MCF 10A (cell line): ENCODE results near the gene MAP4K5. TPM values are rescaled to one million over a fixed set of nuclear protein-coding genes. Genes with fewer than 3 reads are reported as not detected.

Source experiments
- BruUV-seq: library from RNA; stranded (reverse); fragments of 400-500 nt; replicated peaks from 2 replicates; lab custom pipeline; 2021; lab: Mats Ljungman, UMichigan
- CTCF ChIA-PET: fragments of 300-600 bp; sonication (Branson Sonifier 250); formaldehyde crosslinking; extraction: SDS; loops from one replicate; lab custom pipeline; 2021; ENCODE audit warnings: antibody characterized with exemption, inconsistent platforms; lab: Yijun Ruan, JAX
- POLR2A ChIA-PET: fragments of 300-600, 350-650 bp; sonication (Branson Sonifier 250); formaldehyde crosslinking; extraction: SDS; loops from one replicate; lab custom pipeline; 2020; ENCODE audit warnings: antibody characterized with exemption, inconsistent platforms; lab: Yijun Ruan, JAX
- DNase-seq: peaks from one replicate; pipeline ENCODE4 v3.0.0-alpha.2; 2018; ENCODE audit not compliant: unreplicated experiment
- H3K27ac Mint-ChIP-seq: one replicate; pipeline ENCODE4 v1.8.0; 2022; ENCODE audit warnings: mild to moderate bottlenecking, low read depth, mixed read lengths; ENCODE audit not compliant: unreplicated experiment
- H3K27me3 Mint-ChIP-seq: one replicate; pipeline ENCODE4 v1.8.0; 2022; ENCODE audit warnings: mixed read lengths; ENCODE audit not compliant: insufficient read depth, unreplicated experiment
- H3K36me3 Mint-ChIP-seq: one replicate; pipeline ENCODE4 v1.8.0; 2022; ENCODE audit warnings: mild to moderate bottlenecking, moderate library complexity, mixed read lengths; ENCODE audit not compliant: insufficient read depth, unreplicated experiment
- H3K4me1 Mint-ChIP-seq: one replicate; pipeline ENCODE4 v1.8.0; 2022; ENCODE audit warnings: mixed read lengths; ENCODE audit not compliant: insufficient read depth, unreplicated experiment
- H3K4me3 Mint-ChIP-seq: one replicate; pipeline ENCODE4 v1.8.0; 2022; ENCODE audit warnings: mild to moderate bottlenecking, moderate library complexity, mixed read lengths; ENCODE audit not compliant: unreplicated experiment
- H3K9me3 Mint-ChIP-seq: one replicate; pipeline ENCODE4 v1.8.0; 2022; ENCODE audit warnings: mixed read lengths; ENCODE audit not compliant: unreplicated experiment
- CTCF ChIP-seq: fragments of 200-600 bp; IDR thresholded peaks from one replicate; pipeline ENCODE4 v1.8.0; 2022; ENCODE audit warnings: antibody characterized with exemption, mild to moderate bottlenecking; ENCODE audit not compliant: unreplicated experiment
- intact Hi-C: fragments of 100-400 bp; cut with micrococcal nuclease; formaldehyde crosslinking; loops from 2 replicates; pipeline ENCODE4 v1.14.1; 2022
- total RNA-seq: library from RNA; stranded (reverse); gene quantifications from 2 replicates; pipeline ENCODE4 v1.2.3, GENCODE V29; 2022

Gene MAP4K5
- total RNA-seq, 1 experiment from 2014 or later: 45.7 TPM

- BruUV-seq: no TSS peak
- no peaks in the 10 kb centered on the region for H3K36me3 Mint-ChIP-seq
- no peak overlapping the region for H3K4me3 Mint-ChIP-seq
- POLR2A ChIA-PET: interaction anchor here (0.6 to 2.4 kb wide), 2 partner anchors 10 to 58 kb away, joined by 3 to 12 read pairs; partner anchors contain the start of gene ATL1
- H3K27ac Mint-ChIP-seq: no peak overlapping the region
- no peak for DNase-seq
- TF ChIP-seq CTCF: no peak
- no peaks in the 10 kb centered on the region for H3K27me3 Mint-ChIP-seq
- H3K9me3 Mint-ChIP-seq: no peaks in the 10 kb centered on the region
- peaks cover 8% of the 10 kb centered on the region for H3K4me1 Mint-ChIP-seq
- intact Hi-C loops: no loop called here
- CTCF ChIA-PET: interaction anchor here (1.2 kb wide), 1 partner anchor 7 kb away, joined by 5 read pairs; no protein-coding TSS in a partner anchor
Observed at GRCh38 chr14:50550294-50550693, 17.9 kb upstream of the MAP4K5 start.

- CTCF ChIA-PET: interaction anchor here (0.8 to 11.2 kb wide), 5 partner anchors 14 to 570 kb away, joined by 3 to 233 read pairs (median 4); partner anchors contain the start of gene ATL1
- H3K9me3 Mint-ChIP-seq: no peaks in the 10 kb centered on the region
- no peaks in the 10 kb centered on the region for H3K36me3 Mint-ChIP-seq
- no TSS peak for BruUV-seq
- H3K4me1 Mint-ChIP-seq: peaks cover 19% of the 10 kb centered on the region
- POLR2A ChIA-PET: interaction anchor here (0.7 to 2.2 kb wide), 12 partner anchors 14 to 299 kb away, joined by 3 to 25 read pairs (median 3); partner anchors contain the start of genes ATL1, MAP4K5 and SAV1
- DNase-seq: peak; percentile 61
- TF ChIP-seq CTCF: no peak
- intact Hi-C loops: no loop called here
- H3K27ac Mint-ChIP-seq: peak overlapping the region; percentile 24
- H3K4me3 Mint-ChIP-seq: peak overlapping the region; percentile 4
- no peaks in the 10 kb centered on the region for H3K27me3 Mint-ChIP-seq
Observed at GRCh38 chr14:50545618-50546017, 13.2 kb upstream of the MAP4K5 start.

- Mint-ChIP-seq H3K36me3 (no peaks in the 10 kb centered on the region), H3K4me1 (peaks cover 19% of the 10 kb centered on the region), H3K27ac (peak overlapping the region; percentile 24), H3K9me3 (no peaks in the 10 kb centered on the region), H3K27me3 (no peaks in the 10 kb centered on the region), H3K4me3 (peak overlapping the region; percentile 4)
- ChIA-PET CTCF (interaction anchor here (0.9 to 11.2 kb wide), 7 partner anchors 15 to 315 kb away, joined by 3 to 233 read pairs (median 3); partner anchors contain the start of gene ATL1), POLR2A (interaction anchor here (0.7 to 2.2 kb wide), 8 partner anchors 16 to 239 kb away, joined by 3 to 25 read pairs (median 3); partner anchors contain the start of genes ATL1 and SAV1)
- peak; percentile 36 for DNase-seq
- intact Hi-C loops: no loop called here
- no peak for TF ChIP-seq CTCF
- no TSS peak for BruUV-seq
Observed at GRCh38 chr14:50544911-50545310, 12.5 kb upstream of the MAP4K5 start.

GRCh38 chr14:50542941-50543418 lies 10.6 kb upstream of the MAP4K5 start:
- ChIA-PET POLR2A (interaction anchor here (0.9 to 2.0 kb wide), 5 partner anchors 17 to 234 kb away, joined by 3 to 8 read pairs (median 3); partner anchors contain the start of gene ATL1), CTCF (interaction anchor here (0.5 to 11.2 kb wide), 52 partner anchors 8 to 1811 kb away, joined by 3 to 233 read pairs (median 4); partner anchors contain the start of gene ATL1)
- no TSS peak for BruUV-seq
- peak; percentile 64 for DNase-seq
- Mint-ChIP-seq H3K36me3 (no peaks in the 10 kb centered on the region), H3K4me3 (no peak overlapping the region), H3K4me1 (peaks cover 19% of the 10 kb centered on the region), H3K27me3 (no peaks in the 10 kb centered on the region), H3K27ac (no peak overlapping the region), H3K9me3 (peaks cover 5% of the 10 kb centered on the region)
- peak; percentile 61 for TF ChIP-seq CTCF
- intact Hi-C loops: loop anchor here (1.0 kb wide), 5 partner anchors 57 to 317 kb away; no protein-coding TSS in a partner anchor
